Keratinocyte (primary cell): ENCODE results near the gene TRAPPC10. TPM values are rescaled to one million over a fixed set of nuclear protein-coding genes. Genes with fewer than 3 reads are reported as not detected.

Experiments used
- DNase-seq: peaks from one replicate; pipeline ENCODE4 v3.0.0-alpha.2; 2011; ENCODE audit warnings: low read depth, missing footprints, low spot score
- FAIRE-seq: peaks from 2 replicates; lab custom pipeline; 2011; peaks lifted over from hg19 to GRCh38; lab: Jason Lieb, UNC
- H2AFZ ChIP-seq: 2 replicates; pipeline ENCODE4 v1.6.0; 2012; ENCODE audit warnings: low read length, control low read depth, inconsistent platforms; ENCODE audit not compliant: control insufficient read depth
- H3K27ac ChIP-seq: 2 replicates; pipeline ENCODE4 v1.5.1; 2011; ENCODE audit warnings: low read length; ENCODE audit not compliant: control insufficient read depth, insufficient read depth
- H3K27me3 ChIP-seq: 3 replicates; pipeline ENCODE4 v1.6.0; 2011; ENCODE audit warnings: low read length; ENCODE audit not compliant: control insufficient read depth, insufficient read depth; ENCODE audit errors: extremely low read depth
- H3K36me3 ChIP-seq, 2 experiments: 2 replicates in 1 of 2; 3 replicates in 1 of 2; pipeline ENCODE4 v1.5.1; 2011; ENCODE audit warnings: low read length in 2 of 2, mild to moderate bottlenecking in 1 of 2; ENCODE audit not compliant: control insufficient read depth in 2 of 2, insufficient read depth in 2 of 2; ENCODE audit errors: extremely low read depth in 1 of 2
- H3K4me1 ChIP-seq: 3 replicates; pipeline ENCODE4 v1.5.1; 2011; ENCODE audit warnings: low read length; ENCODE audit not compliant: control insufficient read depth, insufficient read depth; ENCODE audit errors: extremely low read depth
- H3K4me2 ChIP-seq: 3 replicates; pipeline ENCODE4 v1.6.0; 2011; ENCODE audit warnings: low read depth, low read length; ENCODE audit not compliant: control insufficient read depth, insufficient read depth; ENCODE audit errors: extremely low read depth
- H3K4me3 ChIP-seq, 3 experiments: fragments of 200-600 bp in 1 of 3; sonication (generic) in 1 of 3; 2 replicates in 2 of 3; 3 replicates in 1 of 3; pipeline ENCODE4 v1.5.1; 2011 to 2016; ENCODE audit warnings: low read length in 3 of 3, mild to moderate bottlenecking in 3 of 3, control low read depth in 2 of 3, inconsistent platforms in 1 of 3, low read depth in 1 of 3, mixed read lengths in 1 of 3, mixed run types in 1 of 3, moderate library complexity in 1 of 3; ENCODE audit not compliant: control insufficient read depth in 2 of 3, insufficient read depth in 2 of 3; ENCODE audit errors: extremely low read depth in 1 of 3
- H3K79me2 ChIP-seq: 2 replicates; pipeline ENCODE4 v1.6.0; 2012; ENCODE audit warnings: low read length; ENCODE audit not compliant: control insufficient read depth, insufficient read depth
- H3K9ac ChIP-seq: 3 replicates; pipeline ENCODE4 v1.6.0; 2011; ENCODE audit warnings: low read length; ENCODE audit not compliant: control insufficient read depth, insufficient read depth; ENCODE audit errors: extremely low read depth
- H3K9me1 ChIP-seq: 3 replicates; pipeline ENCODE4 v1.6.0; 2011; ENCODE audit warnings: low read length; ENCODE audit not compliant: control insufficient read depth, insufficient read depth; ENCODE audit errors: extremely low read depth
- H3K9me3 ChIP-seq: 2 replicates; pipeline ENCODE4 v1.5.1; 2012; ENCODE audit warnings: low read depth, low read length; ENCODE audit not compliant: control insufficient read depth
- H4K20me1 ChIP-seq: 3 replicates; pipeline ENCODE4 v1.6.0; 2011; ENCODE audit warnings: low read length; ENCODE audit not compliant: control insufficient read depth, insufficient read depth; ENCODE audit errors: extremely low read depth
- CTCF ChIP-seq, 3 experiments: IDR thresholded peaks in 1 of 3; conservative IDR thresholded peaks in 1 of 3; optimal IDR thresholded peaks in 1 of 3; 2 replicates in 2 of 3; 3 replicates in 1 of 3; pipeline versions ENCODE3 to v1.5.1; 2011; ENCODE audit warnings: low read length in 3 of 3, mild to moderate bottlenecking in 3 of 3, moderate library complexity in 2 of 3, control low read depth in 1 of 3, inconsistent platforms in 1 of 3; ENCODE audit not compliant: insufficient read depth in 2 of 3; ENCODE audit errors: extremely low read depth in 1 of 3
- EZH2 ChIP-seq: IDR thresholded peaks from one replicate; pipeline ENCODE4 v1.6.1; 2012; ENCODE audit warnings: inconsistent platforms, mild to moderate bottlenecking, low read length, moderate library complexity
- dilution Hi-C: fragments of 300-500 bp; cut with MboI; formaldehyde crosslinking; loops from one replicate; pipeline ENCODE4 v1.7.0; 2020; ENCODE audit warnings: low sequenced_read_pairs; ENCODE audit not compliant: extremely low pct_ligation_motif_present
- polyA plus RNA-seq, 5 experiments: library from polyadenylated mRNA; depleted of rRNA in 3 of 5; stranded (reverse) in 3 of 5; stranded (forward) in 1 of 5; unstranded in 1 of 5; fragments of >200 nt; gene quantifications; 1 replicate in 1 of 5; 2 replicates in 3 of 5; 3 replicates in 1 of 5; pipeline versions ENCODE4 v1.2.1 to v1.2.3, GENCODE V29; 2011 to 2012; ENCODE audit warnings: missing spikeins in 2 of 5, low read depth in 1 of 5, low replicate concordance in 1 of 5

The TRAPPC10 gene
- polyA plus RNA-seq, 1 donor (not counting 4 experiments of a cell fraction or from before 2014, with no cell fraction given) = 21.6 TPM

- Histone ChIP-seq H3K9me1 (no peaks in the 10 kb centered on the region), H4K20me1 (peaks cover 2% of the 10 kb centered on the region), H3K4me2 (no peak overlapping the region), H3K36me3 (peaks cover 8% of the 10 kb centered on the region in 2 experiments), H3K9ac (no peak overlapping the region), H3K27me3 (no peaks in the 10 kb centered on the region), H3K4me1 (peaks cover 5% of the 10 kb centered on the region), H3K79me2 (peaks cover 44% of the 10 kb centered on the region), H3K27ac (no peak overlapping the region), H3K4me3 (no peak overlapping the region), H3K9me3 (no peaks in the 10 kb centered on the region), H2AFZ (no peak overlapping the region)
- TF ChIP-seq CTCF (optimal IDR thresholded peaks at IDR 0.05 in 1 of 3, IDR thresholded peaks at IDR 0.05 in 1 of 3, conservative IDR thresholded peaks at IDR 0.05 in 1 of 3; ENCODE audit: extremely low read depth in 1 of 3, insufficient read depth in 2 of 3, low read length in 3 of 3) (no peak), EZH2 (no peak)
- FAIRE-seq = no peak
- dilution Hi-C loops = no loop called here
- no peak for DNase-seq
Observed at GRCh38 chr21:44049182-44049581, 37.1 kb downstream of the TRAPPC10 start.

- Histone ChIP-seq H3K9ac (no peak overlapping the region), H3K27me3 (no peaks in the 10 kb centered on the region), H3K79me2 (peaks cover 44% of the 10 kb centered on the region), H3K36me3 (peaks cover 8% of the 10 kb centered on the region in 2 experiments), H3K9me1 (no peaks in the 10 kb centered on the region), H3K4me3 (no peak overlapping the region), H3K9me3 (no peaks in the 10 kb centered on the region), H3K4me2 (no peak overlapping the region), H3K27ac (no peak overlapping the region), H4K20me1 (peaks cover 2% of the 10 kb centered on the region), H2AFZ (no peak overlapping the region), H3K4me1 (peaks cover 5% of the 10 kb centered on the region)
- dilution Hi-C loops = no loop called here
- no peak for TF ChIP-seq EZH2
- DNase-seq (no peak), FAIRE-seq (no peak)
Observed at GRCh38 chr21:44049606-44050005, 37.5 kb downstream of the TRAPPC10 start.

- no peak for FAIRE-seq
- Histone ChIP-seq H3K36me3 (peaks cover 8% of the 10 kb centered on the region in 2 experiments), H3K79me2 (peaks cover 44% of the 10 kb centered on the region), H4K20me1 (peaks cover 2% of the 10 kb centered on the region), H3K27ac (no peak overlapping the region), H3K9me3 (no peaks in the 10 kb centered on the region), H3K4me3 (no peak overlapping the region), H3K4me1 (peaks cover 5% of the 10 kb centered on the region), H3K9ac (no peak overlapping the region), H3K27me3 (no peaks in the 10 kb centered on the region), H2AFZ (no peak overlapping the region), H3K9me1 (no peaks in the 10 kb centered on the region), H3K4me2 (no peak overlapping the region)
- no peak for TF ChIP-seq EZH2
- no peak for TF ChIP-seq CTCF (optimal IDR thresholded peaks at IDR 0.05 in 1 of 3, IDR thresholded peaks at IDR 0.05 in 1 of 3, conservative IDR thresholded peaks at IDR 0.05 in 1 of 3; ENCODE audit: extremely low read depth in 1 of 3, insufficient read depth in 2 of 3, low read length in 3 of 3)
- dilution Hi-C loops = no loop called here
- DNase-seq = no peak
Observed at GRCh38 chr21:44050276-44050675, 38.2 kb downstream of the TRAPPC10 start.
